ENCODE measurements around the gene MAP4K1.
"Not testable (repeated sequence)": the region's sequence is repeated elsewhere in the genome, so short reads cannot be mapped to it uniquely, and the experiment has no call there.

Gene MAP4K1

GRCh38 chr19:38624822-38625221, 7.1 kb upstream of the MAP4K1 start:
- no peak for DNase-seq (ENCODE audit: low read depth in 2 of 2)

GRCh38 chr19:38619361-38620174, 1.8 kb upstream of the MAP4K1 start:
- DNase-seq (ENCODE audit: low read depth in 2 of 2): no peak

GRCh38 chr19:38618590-38619360, 1.0 kb upstream of the MAP4K1 start, which contains the start of gene EIF3K:
EIF3K (plus strand) TSS chr19:38619188; CDS start chr19:38619269, 81 bp downstream.
- peak; percentile 97 to 98 for DNase-seq (ENCODE audit: low read depth in 2 of 2)

- DNase-seq (ENCODE audit: low read depth in 2 of 2): no peak
These were observed 430 bp downstream of the MAP4K1 start for GRCh38 chr19:38617283-38617763.

- DNase-seq (ENCODE audit: low read depth in 2 of 2): no peak
These were observed 1.5 kb downstream of the MAP4K1 start for GRCh38 chr19:38616265-38616664.

- no peak for DNase-seq (ENCODE audit: low read depth in 2 of 2)
These were observed 2.7 kb downstream of the MAP4K1 start for GRCh38 chr19:38615007-38615581.

- DNase-seq (ENCODE audit: low read depth in 2 of 2): no peak
These were observed 3.5 kb downstream of the MAP4K1 start for GRCh38 chr19:38614289-38614688.

GRCh38 chr19:38606131-38606530, 11.6 kb downstream of the MAP4K1 start:
- DNase-seq (ENCODE audit: low read depth in 2 of 2): no peak

GRCh38 chr19:38602856-38603255, 14.9 kb downstream of the MAP4K1 start:
- DNase-seq (ENCODE audit: low read depth in 2 of 2): not testable (repeated sequence)

- no peak for DNase-seq (ENCODE audit: low read depth in 2 of 2)
These were observed 18.0 kb downstream of the MAP4K1 start for GRCh38 chr19:38599722-38600121.

- no peak for DNase-seq (ENCODE audit: low read depth in 2 of 2)
These were observed 20.7 kb downstream of the MAP4K1 start for GRCh38 chr19:38597075-38597474.

GRCh38 chr19:38596057-38596981, 21.4 kb downstream of the MAP4K1 start:
- peak; percentile 15 to 31 for DNase-seq (ENCODE audit: low read depth in 2 of 2)

- DNase-seq (ENCODE audit: low read depth in 2 of 2): no peak
These were observed 24.8 kb downstream of the MAP4K1 start for GRCh38 chr19:38592940-38593339.

GRCh38 chr19:38588041-38588440, 29.7 kb downstream of the MAP4K1 start:
- no peak for DNase-seq (ENCODE audit: low read depth in 2 of 2)

GRCh38 chr19:38587562-38587961, 30.2 kb downstream of the MAP4K1 start:
- DNase-seq (ENCODE audit: low read depth in 2 of 2): no peak

GRCh38 chr19:38583985-38584305, 33.8 kb downstream of the MAP4K1 start:
- DNase-seq (ENCODE audit: low read depth in 2 of 2): no peak

GRCh38 chr19:38583219-38583984, 34.4 kb downstream of the MAP4K1 start:
- DNase-seq (ENCODE audit: low read depth in 2 of 2): no peak

GRCh38 chr19:38580080-38580479, 37.7 kb downstream of the MAP4K1 start:
- no peak for DNase-seq (ENCODE audit: low read depth in 2 of 2)

- DNase-seq (ENCODE audit: low read depth in 2 of 2): not testable (repeated sequence)
These were observed 38.4 kb downstream of the MAP4K1 start for GRCh38 chr19:38579304-38579703.

GRCh38 chr19:38577826-38578225, 39.9 kb downstream of the MAP4K1 start:
- DNase-seq (ENCODE audit: low read depth in 2 of 2): no peak

- DNase-seq (ENCODE audit: low read depth in 2 of 2): no peak
These were observed 46.1 kb downstream of the MAP4K1 start for GRCh38 chr19:38571682-38572081.
